GM13977 (cell line): ENCODE results near the gene FRMD4A.

Source experiments
- DNase-seq: peaks from one replicate; pipeline ENCODE4 v3.0.0; 2012; ENCODE audit warnings: low spot score
- CTCF ChIP-seq: IDR thresholded peaks from 2 replicates; pipeline ENCODE4 v1.5.1; 2012; ENCODE audit warnings: mild to moderate bottlenecking, control low read depth; ENCODE audit not compliant: insufficient read depth; ENCODE audit errors: extremely low read depth, missing control alignments
- in situ Hi-C: fragments of 300-500 bp; cut with MboI; formaldehyde crosslinking; loops from one replicate; pipeline ENCODE4 v1.12.0; 2022; ENCODE audit warnings: low sequenced_read_pairs, low pct_unique_long_range_greater_than_20kb, mixed read lengths, inconsistent platforms; ENCODE audit not compliant: unreplicated experiment

Gene FRMD4A

GRCh38 chr10:13803566-13804554, 526.9 kb downstream of the FRMD4A start:
- TF ChIP-seq CTCF, result no peak
- no peak for DNase-seq
- in situ Hi-C loops, result no loop called here

- no peak for DNase-seq
- in situ Hi-C loops, result no loop called here
- no peak for TF ChIP-seq CTCF
Observed at GRCh38 chr10:13801907-13802288, 528.8 kb downstream of the FRMD4A start.

- no peak for TF ChIP-seq CTCF
- DNase-seq, result no peak
- in situ Hi-C loops, result no loop called here
Observed at GRCh38 chr10:13801156-13801906, 529.4 kb downstream of the FRMD4A start.

- in situ Hi-C loops, result no loop called here
- TF ChIP-seq CTCF, result no peak
- no peak for DNase-seq
Observed at GRCh38 chr10:13797164-13797563, 533.6 kb downstream of the FRMD4A start.

GRCh38 chr10:13795653-13796555, 534.8 kb downstream of the FRMD4A start:
- DNase-seq, result no peak
- TF ChIP-seq CTCF, result no peak
- in situ Hi-C loops, result no loop called here

- in situ Hi-C loops, result no loop called here
- no peak for TF ChIP-seq CTCF
Observed at GRCh38 chr10:13794992-13795612, 535.6 kb downstream of the FRMD4A start.

More at GRCh38 chr10:13794992-13795612, 535.6 kb downstream of the FRMD4A start:
- no peak for DNase-seq
